Measurements from ENCODE around the gene SEMA3A.

Gene SEMA3A

DNA sequence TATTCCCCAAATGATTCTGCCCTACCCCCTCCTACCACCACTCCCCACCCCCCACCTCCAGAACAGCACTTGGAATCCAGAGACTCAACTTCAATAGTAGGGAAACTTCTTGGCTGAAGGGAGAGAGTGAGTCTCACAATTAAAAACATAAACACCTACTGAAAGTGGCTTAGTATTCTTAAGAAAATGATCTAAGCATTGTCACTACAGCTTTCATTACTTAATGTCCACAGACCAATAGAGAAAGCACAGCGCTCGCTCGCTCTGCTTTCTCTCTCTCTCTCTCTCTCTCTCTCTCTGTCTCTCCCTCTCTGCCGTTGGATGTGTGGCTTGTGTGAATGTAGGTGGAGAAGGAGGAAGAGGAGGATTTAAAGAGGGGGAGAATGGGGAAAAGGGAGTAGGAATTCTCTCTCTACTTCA is 1.5 kb upstream of the SEMA3A start:
- no peaks in the 10 kb centered on the region for H3K4me1 ChIP-seq (ENCODE audit: control insufficient read depth, insufficient read depth, low read length)
- H3K27me3 ChIP-seq (ENCODE audit: control insufficient read depth in 1 of 2, insufficient read depth in 2 of 2, low read length in 2 of 2) = no peaks in the 10 kb centered on the region
- H3K4me3 ChIP-seq (ENCODE audit: low read length in 2 of 2) = peak overlapping the region; percentile 78 to 89
- H3K27ac ChIP-seq (ENCODE audit: low read length) = peak overlapping the region; percentile 78
- no peaks in the 10 kb centered on the region for H3K9me3 ChIP-seq (ENCODE audit: control insufficient read depth in 2 of 2, low read length in 2 of 2)
- no peaks in the 10 kb centered on the region for H3K36me3 ChIP-seq (ENCODE audit: control insufficient read depth in 2 of 2, insufficient read depth in 2 of 2, low read length in 2 of 2)
- peak overlapping the region; percentile 42 to 73 for H3K9ac ChIP-seq (ENCODE audit: low read length in 2 of 2)

DNA sequence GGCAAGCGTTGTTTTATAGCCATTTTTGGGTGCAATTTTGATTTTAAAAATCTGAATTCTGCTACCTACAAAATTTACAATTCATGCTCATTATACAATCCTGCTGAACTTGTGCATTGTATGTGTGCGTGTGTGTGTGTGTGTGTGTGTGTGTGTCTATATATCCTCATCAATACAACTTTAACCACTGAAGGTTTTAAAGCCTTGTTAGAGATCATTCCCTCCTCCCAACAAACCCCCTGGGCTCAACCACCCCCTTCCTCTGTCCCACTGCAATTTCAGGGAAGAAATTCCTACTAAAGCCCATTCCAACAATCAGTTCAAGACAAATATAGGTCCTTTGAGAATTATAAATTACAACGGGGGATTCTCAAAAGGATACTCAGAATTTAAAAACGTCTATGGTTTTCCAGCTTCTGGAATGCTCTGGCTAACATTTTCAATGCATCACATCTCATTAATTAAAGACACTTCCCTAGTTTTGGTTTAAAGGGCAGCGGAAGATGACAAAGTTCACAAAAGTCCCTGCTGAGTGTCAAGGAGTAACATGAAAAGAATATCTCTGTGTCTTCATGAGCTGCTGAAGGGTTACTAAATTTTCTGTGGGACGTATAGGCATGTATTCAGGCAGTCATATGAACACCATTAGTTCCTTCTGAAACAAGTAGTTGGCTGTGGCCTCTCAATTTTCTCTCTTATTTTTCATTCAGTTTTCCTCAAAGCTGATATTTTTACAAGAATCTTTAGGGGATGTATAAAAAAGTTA is 889 bp upstream of the SEMA3A start:
- peak overlapping the region; percentile 73 to 77 for H3K9ac ChIP-seq (ENCODE audit: low read length in 2 of 2)
- H3K4me1 ChIP-seq (ENCODE audit: control insufficient read depth, insufficient read depth, low read length) = no peaks in the 10 kb centered on the region
- no peaks in the 10 kb centered on the region for H3K36me3 ChIP-seq (ENCODE audit: control insufficient read depth in 2 of 2, insufficient read depth in 2 of 2, low read length in 2 of 2)
- no peaks in the 10 kb centered on the region for H3K27me3 ChIP-seq (ENCODE audit: control insufficient read depth in 1 of 2, insufficient read depth in 2 of 2, low read length in 2 of 2)
- peak overlapping the region; percentile 78 to 89 for H3K4me3 ChIP-seq (ENCODE audit: low read length in 2 of 2)
- H3K27ac ChIP-seq (ENCODE audit: low read length) = peak overlapping the region; percentile 78
- no peaks in the 10 kb centered on the region for H3K9me3 ChIP-seq (ENCODE audit: control insufficient read depth in 2 of 2, low read length in 2 of 2)

DNA sequence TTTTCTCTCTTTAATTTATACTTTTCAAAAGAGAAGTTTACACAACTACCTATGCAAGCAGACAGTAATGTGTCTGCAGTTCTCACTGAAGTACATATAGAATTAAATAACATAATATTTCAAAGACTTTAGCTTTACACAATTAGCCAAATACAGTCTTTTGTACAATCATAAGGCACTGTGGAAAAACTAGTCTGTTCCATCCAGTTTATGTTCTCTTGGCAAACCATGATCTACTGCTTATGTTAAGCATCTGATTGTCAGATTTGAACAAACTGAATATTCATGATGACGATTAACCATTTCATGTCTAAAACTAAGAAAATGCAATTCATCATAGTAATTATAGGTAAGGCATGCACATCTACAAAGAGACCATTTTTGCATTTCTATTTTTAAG is 842 bp downstream of the SEMA3A start:
- no peaks in the 10 kb centered on the region for H3K36me3 ChIP-seq (ENCODE audit: control insufficient read depth in 2 of 2, insufficient read depth in 2 of 2, low read length in 2 of 2)
- peak overlapping the region; percentile 78 to 89 for H3K4me3 ChIP-seq (ENCODE audit: low read length in 2 of 2)

DNA sequence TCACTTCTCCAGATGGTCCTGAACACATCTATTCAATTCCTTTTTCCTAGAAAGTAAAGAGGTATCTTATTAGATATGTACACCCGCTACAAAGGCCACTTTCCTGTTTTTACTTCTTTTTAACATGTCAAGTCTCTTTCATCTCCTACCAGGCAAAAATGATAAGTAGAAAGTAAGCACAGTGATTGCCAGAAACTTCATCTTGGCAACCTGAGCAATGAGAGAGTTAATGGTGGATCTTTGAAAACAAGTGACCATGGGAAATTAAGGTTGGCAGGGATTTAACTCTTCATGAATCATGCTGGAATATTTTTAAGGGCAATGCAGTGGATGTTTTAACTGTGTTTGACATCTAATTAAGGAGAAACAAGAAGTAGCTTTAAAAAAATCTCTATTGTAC is 2.7 kb downstream of the SEMA3A start:
- Histone ChIP-seq H3K27me3 (ENCODE audit: control insufficient read depth in 1 of 2, insufficient read depth in 2 of 2, low read length in 2 of 2) (no peaks in the 10 kb centered on the region), H3K36me3 (ENCODE audit: control insufficient read depth in 2 of 2, insufficient read depth in 2 of 2, low read length in 2 of 2) (no peaks in the 10 kb centered on the region), H3K4me3 (ENCODE audit: low read length in 2 of 2) (peak overlapping the region; percentile 61 to 78), H3K27ac (ENCODE audit: low read length) (peak overlapping the region; percentile 3), H3K4me1 (ENCODE audit: control insufficient read depth, insufficient read depth, low read length) (peaks cover 2% of the 10 kb centered on the region), H3K9me3 (ENCODE audit: control insufficient read depth in 2 of 2, low read length in 2 of 2) (no peaks in the 10 kb centered on the region), H3K9ac (ENCODE audit: low read length in 2 of 2) (peak overlapping the region; percentile 20 to 47)

More for the DNA sequence above, 842 bp downstream of the SEMA3A start:
- Histone ChIP-seq H3K9ac (ENCODE audit: low read length in 2 of 2) (peak overlapping the region; percentile 66 to 73), H3K9me3 (ENCODE audit: control insufficient read depth in 2 of 2, low read length in 2 of 2) (no peaks in the 10 kb centered on the region), H3K4me1 (ENCODE audit: control insufficient read depth, insufficient read depth, low read length) (peaks cover 2% of the 10 kb centered on the region), H3K27me3 (ENCODE audit: control insufficient read depth in 1 of 2, insufficient read depth in 2 of 2, low read length in 2 of 2) (no peaks in the 10 kb centered on the region), H3K27ac (ENCODE audit: low read length) (peak overlapping the region; percentile 3)

DNA sequence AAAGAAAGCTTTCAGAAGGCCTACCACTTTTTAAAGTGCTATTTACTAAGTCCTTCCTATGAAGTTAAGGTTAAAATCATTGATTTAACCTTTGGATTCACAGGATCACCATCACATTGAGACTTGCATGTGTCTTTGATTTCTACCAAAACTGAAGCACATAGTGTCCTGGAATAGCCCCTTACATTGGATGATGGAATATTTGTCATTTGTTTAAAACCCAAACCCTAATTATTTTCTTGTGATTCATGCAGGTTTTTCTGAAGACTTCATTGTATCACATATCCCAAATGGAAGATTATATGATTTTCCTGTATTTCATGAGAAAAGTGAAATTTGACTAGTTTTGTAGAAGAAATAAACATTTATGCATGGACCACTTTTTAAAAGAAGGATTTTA is 3.3 kb downstream of the SEMA3A start:
- Histone ChIP-seq H3K36me3 (ENCODE audit: control insufficient read depth in 2 of 2, insufficient read depth in 2 of 2, low read length in 2 of 2) (no peaks in the 10 kb centered on the region), H3K9me3 (ENCODE audit: control insufficient read depth in 2 of 2, low read length in 2 of 2) (no peaks in the 10 kb centered on the region), H3K4me3 (ENCODE audit: low read length in 2 of 2) (peak overlapping the region in 1 of 2 donors; percentile 78), H3K4me1 (ENCODE audit: control insufficient read depth, insufficient read depth, low read length) (peaks cover 2% of the 10 kb centered on the region), H3K9ac (ENCODE audit: low read length in 2 of 2) (peak overlapping the region in 1 of 2 donors; percentile 20), H3K27me3 (ENCODE audit: control insufficient read depth in 1 of 2, insufficient read depth in 2 of 2, low read length in 2 of 2) (no peaks in the 10 kb centered on the region), H3K27ac (ENCODE audit: low read length) (no peak overlapping the region)

DNA sequence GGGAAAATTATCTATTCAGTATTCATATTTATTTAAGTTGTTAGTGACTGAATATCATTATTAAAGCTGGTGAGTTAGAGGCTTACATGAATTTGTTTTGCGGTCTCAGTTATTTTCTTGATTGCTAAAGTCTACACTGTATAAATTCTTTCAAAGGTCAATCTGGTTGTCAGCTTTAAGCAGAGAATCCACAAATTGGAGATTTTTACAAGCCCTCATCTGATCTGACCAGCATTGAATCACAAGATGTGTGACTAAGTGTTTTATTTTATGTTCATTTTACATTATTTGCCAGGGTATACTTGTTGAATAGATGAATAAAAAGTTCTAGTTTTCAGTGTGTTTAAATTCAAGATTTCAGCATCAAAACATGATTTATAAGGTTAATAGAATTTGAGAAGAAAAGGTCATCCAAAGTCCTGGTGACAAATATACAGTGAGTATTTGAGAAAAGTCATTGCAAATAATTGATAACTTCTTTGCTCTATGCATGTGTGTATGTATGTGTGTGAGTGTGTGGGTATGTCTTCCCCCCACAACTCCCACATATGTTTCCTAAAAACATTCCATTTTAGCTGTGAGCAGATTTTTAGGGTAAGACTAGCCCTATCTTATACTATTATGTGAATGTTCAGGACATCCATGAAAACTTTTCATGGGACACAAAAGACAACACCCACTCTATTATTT is 4.4 kb downstream of the SEMA3A start:
- Histone ChIP-seq H3K36me3 (ENCODE audit: control insufficient read depth in 2 of 2, insufficient read depth in 2 of 2, low read length in 2 of 2) (no peaks in the 10 kb centered on the region), H3K4me1 (ENCODE audit: control insufficient read depth, insufficient read depth, low read length) (peaks cover 2% of the 10 kb centered on the region), H3K27me3 (ENCODE audit: control insufficient read depth in 1 of 2, insufficient read depth in 2 of 2, low read length in 2 of 2) (no peaks in the 10 kb centered on the region), H3K27ac (ENCODE audit: low read length) (no peak overlapping the region), H3K9me3 (ENCODE audit: control insufficient read depth in 2 of 2, low read length in 2 of 2) (no peaks in the 10 kb centered on the region), H3K9ac (ENCODE audit: low read length in 2 of 2) (peak overlapping the region in 1 of 2 donors; percentile 17), H3K4me3 (ENCODE audit: low read length in 2 of 2) (peak overlapping the region; percentile 10 to 23)

DNA sequence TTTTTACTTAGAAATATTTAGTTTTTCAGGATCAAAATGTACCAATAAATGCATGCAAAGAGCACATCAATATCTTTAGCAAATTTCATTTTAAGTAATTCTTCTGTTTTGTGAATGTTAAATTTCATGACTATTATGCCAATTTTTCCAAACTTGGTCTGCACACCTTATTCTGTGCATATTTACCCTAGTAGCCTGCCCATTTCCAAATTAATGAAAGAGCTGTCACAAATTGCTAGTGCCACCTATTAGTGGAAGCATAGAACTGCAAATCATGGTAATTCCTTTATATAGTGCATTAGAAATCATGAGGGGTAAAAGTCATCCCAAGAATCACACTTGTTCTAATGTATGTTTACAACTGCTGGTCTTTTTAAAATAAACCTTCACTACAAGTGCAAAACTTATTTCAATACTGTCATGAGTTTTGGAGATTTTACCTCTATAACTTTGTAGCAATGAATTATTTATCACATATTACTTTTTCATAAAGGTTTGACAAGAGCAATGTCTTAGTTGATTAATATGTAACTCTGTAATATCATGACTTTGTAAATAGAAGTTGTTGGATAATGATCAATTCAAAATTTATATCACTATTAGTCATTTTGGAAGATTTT is 5.7 kb downstream of the SEMA3A start:
- Histone ChIP-seq H3K36me3 (ENCODE audit: control insufficient read depth in 2 of 2, insufficient read depth in 2 of 2, low read length in 2 of 2) (no peaks in the 10 kb centered on the region), H3K4me1 (ENCODE audit: control insufficient read depth, insufficient read depth, low read length) (peaks cover 2% of the 10 kb centered on the region), H3K9ac (ENCODE audit: low read length in 2 of 2) (no peak overlapping the region), H3K9me3 (ENCODE audit: control insufficient read depth in 2 of 2, low read length in 2 of 2) (no peaks in the 10 kb centered on the region), H3K27ac (ENCODE audit: low read length) (no peak overlapping the region), H3K27me3 (ENCODE audit: control insufficient read depth in 1 of 2, insufficient read depth in 2 of 2, low read length in 2 of 2) (no peaks in the 10 kb centered on the region), H3K4me3 (ENCODE audit: low read length in 2 of 2) (no peak overlapping the region)

DNA sequence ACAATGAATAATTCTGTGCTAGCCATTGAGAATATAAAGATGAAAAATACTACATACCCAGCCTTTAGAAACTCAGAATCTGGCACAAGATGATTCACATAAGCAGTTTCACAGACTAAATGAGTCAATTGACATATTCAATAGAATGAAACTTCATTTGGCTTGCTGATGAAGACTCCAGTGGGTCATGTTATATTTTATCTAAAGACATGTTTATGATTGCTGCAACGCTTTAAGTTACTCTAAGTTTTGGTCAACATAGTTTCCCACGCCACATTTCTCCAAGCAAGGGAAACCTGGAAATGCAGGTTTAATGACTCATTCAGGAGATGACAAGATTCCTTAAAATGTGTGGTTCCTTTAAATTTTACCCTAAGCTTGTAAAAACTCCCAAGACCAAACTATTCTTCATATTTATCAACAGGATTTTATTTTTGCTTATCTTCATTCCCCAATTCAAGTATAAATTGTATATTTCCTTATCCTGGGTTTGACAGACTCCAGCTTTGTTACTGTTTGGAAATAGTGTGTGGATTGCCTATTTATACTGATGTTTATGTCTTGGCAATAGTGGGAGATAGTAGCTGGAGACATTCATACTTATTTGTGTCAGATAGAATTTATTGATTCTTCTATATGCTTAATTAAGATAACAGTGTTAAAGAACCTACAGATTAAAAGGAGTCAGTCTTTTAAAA is 6.6 kb downstream of the SEMA3A start:
- no peaks in the 10 kb centered on the region for H3K27me3 ChIP-seq (ENCODE audit: control insufficient read depth in 1 of 2, insufficient read depth in 2 of 2, low read length in 2 of 2)
- no peak overlapping the region for H3K27ac ChIP-seq (ENCODE audit: low read length)
- H3K9me3 ChIP-seq (ENCODE audit: control insufficient read depth in 2 of 2, low read length in 2 of 2) = no peaks in the 10 kb centered on the region
- peaks cover 2% of the 10 kb centered on the region for H3K4me1 ChIP-seq (ENCODE audit: control insufficient read depth, insufficient read depth, low read length)
- H3K36me3 ChIP-seq (ENCODE audit: control insufficient read depth in 2 of 2, insufficient read depth in 2 of 2, low read length in 2 of 2) = no peaks in the 10 kb centered on the region
- no peak overlapping the region for H3K9ac ChIP-seq (ENCODE audit: low read length in 2 of 2)
- H3K4me3 ChIP-seq (ENCODE audit: low read length in 2 of 2) = no peak overlapping the region

DNA sequence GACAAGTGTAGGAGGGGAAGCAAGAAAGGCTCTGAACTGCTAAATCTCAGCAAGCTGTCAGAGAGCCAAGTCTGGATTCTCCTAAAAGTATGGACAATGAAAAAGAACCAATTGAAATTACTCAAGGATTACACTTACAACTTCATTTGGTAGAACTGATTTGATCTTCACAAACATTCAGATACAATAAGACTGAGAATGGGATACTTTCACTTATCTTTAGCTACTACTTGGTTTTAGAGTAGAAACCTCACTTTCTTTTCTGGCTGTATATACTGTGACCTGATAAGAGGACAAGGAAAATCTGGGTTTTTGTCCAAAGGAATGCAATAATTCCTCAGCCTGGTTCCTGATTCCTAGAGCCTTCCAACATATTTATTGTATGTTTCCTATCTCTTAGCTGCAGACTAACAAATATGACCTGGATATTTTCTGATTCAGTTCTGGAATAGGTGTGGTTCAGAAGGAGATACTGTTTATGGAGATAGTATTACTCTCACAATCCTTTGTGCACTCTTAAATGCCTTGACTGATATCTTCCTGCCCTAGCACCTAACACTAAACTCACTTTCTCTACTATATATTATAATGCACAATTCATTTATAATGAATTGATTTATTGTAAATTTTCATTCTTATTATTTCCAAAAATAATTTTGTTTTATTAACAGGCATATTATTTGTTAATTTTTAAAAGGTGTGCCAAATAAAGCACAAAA is 7.3 kb downstream of the SEMA3A start:
- H3K27ac ChIP-seq (ENCODE audit: low read length) = no peak overlapping the region
- peak overlapping the region in 1 of 2 donors; percentile 18 for H3K4me3 ChIP-seq (ENCODE audit: low read length in 2 of 2)

DNA sequence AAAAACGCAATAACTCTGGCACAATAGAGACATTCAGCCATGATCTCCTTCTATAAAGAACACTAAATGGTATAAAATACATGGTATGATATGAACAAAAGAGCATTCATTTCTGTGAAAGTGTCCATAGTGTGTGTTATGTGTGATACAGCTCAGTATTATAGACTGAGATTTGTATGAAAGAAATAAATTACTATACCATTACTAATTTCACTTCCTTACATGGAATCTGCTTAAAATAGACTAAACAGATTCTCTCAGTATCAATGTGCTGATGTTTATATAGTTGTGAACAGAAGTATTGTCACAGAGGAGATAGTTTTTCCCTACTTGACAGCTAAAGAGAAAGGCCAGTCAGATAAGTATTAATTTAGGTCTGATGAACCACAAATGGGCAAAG is 10.8 kb downstream of the SEMA3A start:
- Histone ChIP-seq H3K4me3 (ENCODE audit: low read length in 2 of 2) (no peak overlapping the region), H3K4me1 (ENCODE audit: control insufficient read depth, insufficient read depth, low read length) (no peaks in the 10 kb centered on the region), H3K36me3 (ENCODE audit: control insufficient read depth in 2 of 2, insufficient read depth in 2 of 2, low read length in 2 of 2) (no peaks in the 10 kb centered on the region)

More for the DNA sequence above, 7.3 kb downstream of the SEMA3A start:
- H3K27me3 ChIP-seq (ENCODE audit: control insufficient read depth in 1 of 2, insufficient read depth in 2 of 2, low read length in 2 of 2) = no peaks in the 10 kb centered on the region
- H3K4me1 ChIP-seq (ENCODE audit: control insufficient read depth, insufficient read depth, low read length) = peaks cover 2% of the 10 kb centered on the region
- H3K36me3 ChIP-seq (ENCODE audit: control insufficient read depth in 2 of 2, insufficient read depth in 2 of 2, low read length in 2 of 2) = no peaks in the 10 kb centered on the region
- H3K9ac ChIP-seq (ENCODE audit: low read length in 2 of 2) = no peak overlapping the region
- no peaks in the 10 kb centered on the region for H3K9me3 ChIP-seq (ENCODE audit: control insufficient read depth in 2 of 2, low read length in 2 of 2)

More for the DNA sequence above, 10.8 kb downstream of the SEMA3A start:
- no peak overlapping the region for H3K27ac ChIP-seq (ENCODE audit: low read length)
- H3K27me3 ChIP-seq (ENCODE audit: control insufficient read depth in 1 of 2, insufficient read depth in 2 of 2, low read length in 2 of 2) = no peaks in the 10 kb centered on the region
- no peaks in the 10 kb centered on the region for H3K9me3 ChIP-seq (ENCODE audit: control insufficient read depth in 2 of 2, low read length in 2 of 2)
- no peak overlapping the region for H3K9ac ChIP-seq (ENCODE audit: low read length in 2 of 2)

Measured in stomach smooth muscle (tissue), 2 donors.